Measurements from ENCODE around the gene ZBTB48. TPM values are rescaled to one million over a fixed set of nuclear protein-coding genes. Genes with fewer than 3 reads are reported as not detected.

The ZBTB48 gene
- total and polyA plus RNA-seq, 7 donors = 14.4 to 31.3 (median 17.6) TPM

DNA sequence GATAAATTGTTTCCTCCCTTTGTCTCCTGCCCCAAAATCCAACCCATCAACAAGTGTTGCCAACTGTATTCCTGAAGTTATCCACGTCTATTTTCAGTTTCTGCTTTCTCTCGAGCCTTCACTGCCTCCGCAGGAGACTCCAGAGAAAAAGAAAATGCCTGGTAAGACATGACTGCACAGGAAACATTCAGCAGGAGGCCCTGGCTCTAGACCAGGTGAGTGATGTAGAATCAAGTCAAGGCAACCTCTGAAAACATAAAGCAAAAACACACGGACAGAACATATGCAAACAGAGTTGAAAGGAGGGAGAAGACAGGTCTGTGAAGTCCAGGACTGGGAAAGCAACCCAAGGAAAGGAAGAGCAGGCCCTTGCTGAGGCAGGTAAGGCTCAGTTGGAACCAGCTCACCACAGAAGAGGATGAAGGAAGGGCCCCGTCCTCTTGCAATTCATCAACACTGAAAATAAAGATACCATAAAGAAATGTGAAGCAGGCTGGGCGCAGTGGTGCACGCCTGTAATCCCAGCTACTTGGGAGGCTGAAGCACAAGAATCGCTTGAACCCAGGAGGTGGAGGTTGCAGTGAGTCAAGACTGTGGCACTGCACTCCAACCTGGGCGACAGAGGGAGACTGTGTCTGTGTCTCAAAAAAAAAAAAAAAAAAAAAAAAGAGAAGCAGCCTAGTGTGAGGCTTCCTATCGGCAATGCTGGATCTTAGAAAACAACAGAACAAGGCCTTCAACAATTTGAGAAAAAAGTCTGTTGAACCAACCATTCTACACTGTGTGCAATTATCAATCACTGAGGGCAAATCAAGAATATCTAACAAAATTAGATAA lies 34.3 kb upstream of the ZBTB48 start:
- WGBS, 2 donors = 71 to 80% methylated on average over 10 of the region's 10 CpGs
- peaks cover 10 to 99% (median 50%) of the 10 kb centered on the region in 4 donors for H3K36me3 ChIP-seq

DNA sequence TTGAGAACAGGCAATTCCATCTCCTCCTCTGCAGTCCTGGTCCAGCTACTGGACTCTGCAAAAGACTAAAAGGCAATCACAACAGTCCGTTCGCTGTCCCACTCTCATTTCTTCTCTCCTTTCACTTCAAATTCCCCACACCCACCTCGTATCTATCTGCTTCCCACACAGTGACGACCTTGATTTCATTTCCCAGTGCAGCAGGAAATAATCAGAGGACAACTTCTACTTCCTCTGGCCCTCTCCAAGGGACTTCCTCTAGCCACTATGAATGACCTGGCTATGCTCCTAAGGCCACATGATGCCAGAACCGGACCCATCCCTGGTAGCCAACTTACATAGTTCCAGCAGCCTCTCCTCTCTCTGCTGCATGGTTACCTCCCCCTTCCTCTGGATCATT lies 33.5 kb upstream of the ZBTB48 start:
- Histone ChIP-seq H3K27ac (no peak overlapping the region), H3K36me3 (peaks cover 10 to 98% (median 48%) of the 10 kb centered on the region in 4 donors), H3K9me3 (no peaks in the 10 kb centered on the region), H3K4me3 (no peak overlapping the region), H3K4me1 (no peaks in the 10 kb centered on the region), H3K27me3 (no peaks in the 10 kb centered on the region)
- no peak for DNase-seq
- intact Hi-C loops (cut with DNase I) = no loop called here
- no peak for TF ChIP-seq POLR2AphosphoS5 (IDR thresholded peaks at IDR 0.05)
- TF ChIP-seq POLR2A (IDR thresholded peaks at IDR 0.05) = no peak
- TF ChIP-seq, protein P1, sequence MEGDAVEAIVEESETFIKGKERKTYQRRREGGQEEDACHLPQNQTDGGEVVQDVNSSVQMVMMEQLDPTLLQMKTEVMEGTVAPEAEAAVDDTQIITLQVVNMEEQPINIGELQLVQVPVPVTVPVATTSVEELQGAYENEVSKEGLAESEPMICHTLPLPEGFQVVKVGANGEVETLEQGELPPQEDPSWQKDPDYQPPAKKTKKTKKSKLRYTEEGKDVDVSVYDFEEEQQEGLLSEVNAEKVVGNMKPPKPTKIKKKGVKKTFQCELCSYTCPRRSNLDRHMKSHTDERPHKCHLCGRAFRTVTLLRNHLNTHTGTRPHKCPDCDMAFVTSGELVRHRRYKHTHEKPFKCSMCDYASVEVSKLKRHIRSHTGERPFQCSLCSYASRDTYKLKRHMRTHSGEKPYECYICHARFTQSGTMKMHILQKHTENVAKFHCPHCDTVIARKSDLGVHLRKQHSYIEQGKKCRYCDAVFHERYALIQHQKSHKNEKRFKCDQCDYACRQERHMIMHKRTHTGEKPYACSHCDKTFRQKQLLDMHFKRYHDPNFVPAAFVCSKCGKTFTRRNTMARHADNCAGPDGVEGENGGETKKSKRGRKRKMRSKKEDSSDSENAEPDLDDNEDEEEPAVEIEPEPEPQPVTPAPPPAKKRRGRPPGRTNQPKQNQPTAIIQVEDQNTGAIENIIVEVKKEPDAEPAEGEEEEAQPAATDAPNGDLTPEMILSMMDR (IDR thresholded peaks at IDR 0.05) = no peak
- no peak for TF ChIP-seq EP300 (IDR thresholded peaks at IDR 0.05)
- 78 to 82% methylated on average over 5 of the region's 5 CpGs for WGBS, 2 donors

More for the DNA sequence above, 34.3 kb upstream of the ZBTB48 start:
- DNase-seq = no peak
- H3K9me3 ChIP-seq = no peaks in the 10 kb centered on the region
- no peaks in the 10 kb centered on the region for H3K27me3 ChIP-seq
- intact Hi-C loops (cut with DNase I) = no loop called here
- no peak overlapping the region for H3K4me3 ChIP-seq
- H3K27ac ChIP-seq = no peak overlapping the region
- TF ChIP-seq POLR2A (IDR thresholded peaks at IDR 0.05) (no peak), POLR2AphosphoS5 (IDR thresholded peaks at IDR 0.05) (no peak), EP300 (IDR thresholded peaks at IDR 0.05) (no peak)
- TF ChIP-seq, protein P1 (IDR thresholded peaks at IDR 0.05) = no peak
- H3K4me1 ChIP-seq = no peaks in the 10 kb centered on the region

DNA sequence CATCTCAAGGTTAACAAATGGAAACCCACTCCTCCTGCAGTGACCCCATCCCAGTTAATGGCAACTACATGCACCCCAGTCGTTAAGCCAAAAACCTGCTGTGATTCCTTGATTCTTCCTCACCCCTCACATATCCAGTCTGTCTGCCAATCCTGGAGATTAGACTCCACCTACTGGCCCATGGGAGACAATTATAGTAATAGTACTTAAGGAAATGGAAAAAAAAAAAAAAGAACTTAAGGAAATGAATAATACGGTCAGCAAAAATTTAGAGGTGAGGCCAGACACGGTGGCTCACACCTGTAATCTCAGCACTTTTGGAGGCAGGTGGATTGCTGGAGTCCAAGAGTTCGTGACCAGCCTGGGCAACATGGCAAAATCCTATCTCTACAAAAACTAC lies 32.5 kb upstream of the ZBTB48 start:
- WGBS, 2 donors = 51 to 76% methylated on average over 4 of the region's 4 CpGs
- peaks cover 10 to 88% (median 46%) of the 10 kb centered on the region in 4 donors for H3K36me3 ChIP-seq
- no peak for DNase-seq
- intact Hi-C loops (cut with DNase I) = no loop called here
- no peaks in the 10 kb centered on the region for H3K27me3 ChIP-seq
- H3K9me3 ChIP-seq = no peaks in the 10 kb centered on the region
- H3K4me1 ChIP-seq = peaks cover 0 to under 1% (median under 1%) of the 10 kb centered on the region in 4 donors
- H3K4me3 ChIP-seq = no peak overlapping the region
- H3K27ac ChIP-seq = no peak overlapping the region
- TF ChIP-seq, protein P1 (IDR thresholded peaks at IDR 0.05) = no peak
- TF ChIP-seq EP300 (IDR thresholded peaks at IDR 0.05) = no peak
- no peak for TF ChIP-seq POLR2A (IDR thresholded peaks at IDR 0.05)
- no peak for TF ChIP-seq POLR2AphosphoS5 (IDR thresholded peaks at IDR 0.05)

DNA sequence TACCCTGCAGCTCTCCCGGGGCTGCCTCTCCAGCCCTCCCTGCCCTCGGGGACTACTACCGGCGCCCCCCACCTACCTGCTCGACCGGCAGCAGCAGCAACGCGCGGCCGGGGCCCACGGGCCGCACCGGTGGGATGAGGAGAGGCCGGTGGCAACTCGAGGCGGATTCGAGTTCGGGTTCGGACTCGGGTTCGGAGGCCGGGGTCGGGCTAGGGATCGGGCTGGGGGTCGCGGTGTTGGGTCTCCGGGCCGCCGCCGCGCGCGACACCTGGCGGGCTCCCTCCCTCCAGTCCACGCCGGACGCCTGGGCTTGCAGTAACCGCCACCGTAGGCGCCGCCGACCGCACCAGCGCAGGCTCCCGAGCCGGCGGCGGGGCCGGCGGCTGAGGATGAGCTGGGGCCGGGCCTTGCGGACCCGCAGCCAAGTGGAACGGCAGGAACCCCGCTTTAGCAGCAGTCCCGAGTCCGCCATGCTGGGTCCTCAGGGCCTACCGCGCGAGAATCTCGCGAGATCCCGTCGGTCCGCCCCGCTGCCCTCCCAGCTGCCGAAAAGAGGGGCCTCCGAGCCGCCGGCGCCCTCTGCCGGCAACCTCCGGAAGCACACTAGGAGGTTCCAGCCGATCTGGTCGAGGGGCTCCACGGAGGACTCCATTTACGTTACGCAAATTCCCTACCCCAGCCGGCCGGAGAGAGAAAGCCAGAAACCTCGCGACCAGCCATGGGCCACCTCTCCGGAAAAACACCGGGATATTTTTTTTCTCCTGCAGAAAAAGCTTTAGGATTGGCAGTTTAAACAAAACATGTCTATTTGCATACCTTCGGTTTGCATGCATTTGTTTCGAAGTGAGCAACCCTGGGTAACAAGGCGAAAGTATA lies 25.5 kb upstream of the ZBTB48 start, which contains the start of gene NOL9:
TSS of gene NOL9 (minus strand) at position 483 of the 876 bp plus-strand sequence. CDS start at position 472, 11 bp downstream.
- H3K9me3 ChIP-seq = no peaks in the 10 kb centered on the region
- peak within 1 kb of the TSS; percentile 68 to 99 (median 78) for H3K4me3 ChIP-seq
- TF ChIP-seq EP300 (IDR thresholded peaks at IDR 0.05) (no peak), POLR2AphosphoS5 (IDR thresholded peaks at IDR 0.05) (peak; percentile 41 to 76 (median 64)), POLR2A (IDR thresholded peaks at IDR 0.05) (no peak)
- TF ChIP-seq, protein P1 (IDR thresholded peaks at IDR 0.05) = peak; percentile 92 to 95 (median 95)
- DNase-seq = peak; percentile 96
- intact Hi-C loops (cut with DNase I) = loop anchor here (1.0 to 2.0 kb wide), 3 partner anchors 25 to 93 kb away; partner anchors contain the start of gene ZBTB48
- WGBS, 2 donors = 1 to 2% methylated on average over 87 of the region's 87 CpGs
- peaks cover 0 to 28% (median 24%) of the 10 kb centered on the region in 4 donors for H3K4me1 ChIP-seq
- H3K27ac ChIP-seq = peak within 1 kb of the TSS; percentile 74 to 87 (median 80)
- no peaks in the 10 kb centered on the region for H3K27me3 ChIP-seq
- H3K36me3 ChIP-seq = peaks cover 0 to 20% (median 6%) of the 10 kb centered on the region in 4 donors

Data from sigmoid colon (tissue), 7 donors.